ENCODE data around the gene SLC19A2.

The SLC19A2 gene

DNA sequence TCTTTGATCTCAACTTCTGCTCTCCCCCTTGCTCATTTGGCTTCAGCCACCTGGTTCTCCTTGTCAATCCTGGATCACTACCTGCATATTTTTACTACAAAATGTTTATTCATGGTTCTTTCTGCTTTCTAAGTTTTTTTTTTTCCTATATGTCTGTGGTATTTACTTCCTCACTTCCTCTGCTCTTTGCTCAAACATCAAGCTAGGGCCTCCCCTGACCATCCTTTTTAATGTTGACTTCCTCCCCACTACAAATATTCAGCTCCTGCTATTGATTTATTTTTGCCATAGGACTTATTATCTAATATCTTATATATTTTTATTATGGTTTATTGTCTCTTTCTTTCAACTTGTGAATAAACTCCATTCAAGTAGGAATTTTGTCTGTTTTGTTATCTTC lies 14.1 kb upstream of the SLC19A2 start:
- Histone ChIP-seq H4K20me1 (ENCODE audit: insufficient read depth, low read length, poor library complexity, severe bottlenecking) (no peaks in the 10 kb centered on the region), H3K27me3 (ENCODE audit: insufficient read depth, low read length, poor library complexity, severe bottlenecking) (no peaks in the 10 kb centered on the region), H3K4me2 (ENCODE audit: low read depth, low read length, poor library complexity, severe bottlenecking) (peak overlapping the region; percentile 38), H3K4me1 (ENCODE audit: insufficient read depth, low read length, poor library complexity, severe bottlenecking) (peaks cover 26% of the 10 kb centered on the region), H3K4me3 (ENCODE audit: low read length, poor library complexity, severe bottlenecking) (no peak overlapping the region), H2AFZ (ENCODE audit: low read length) (no peak overlapping the region), H3K36me3 (ENCODE audit: insufficient read depth, low read length) (no peaks in the 10 kb centered on the region), H3F3A (ENCODE audit: low read depth) (no peaks in the 10 kb centered on the region), H3K9ac (ENCODE audit: low read depth, low read length, poor library complexity, severe bottlenecking) (no peak overlapping the region), H3K79me2 (ENCODE audit: insufficient read depth, low read length) (no peaks in the 10 kb centered on the region), H3K9me2 (replicated peaks; ENCODE audit: low read depth, low read length) (no peaks in the 10 kb centered on the region), H3K9me3 (ENCODE audit: insufficient read depth, low read depth, low read length) (no peaks in the 10 kb centered on the region)
- TF ChIP-seq EZH2phosphoT487 (IDR thresholded peaks at IDR 0.05; ENCODE audit: borderline replicate concordance): no peak
- TF ChIP-seq, protein P1, sequence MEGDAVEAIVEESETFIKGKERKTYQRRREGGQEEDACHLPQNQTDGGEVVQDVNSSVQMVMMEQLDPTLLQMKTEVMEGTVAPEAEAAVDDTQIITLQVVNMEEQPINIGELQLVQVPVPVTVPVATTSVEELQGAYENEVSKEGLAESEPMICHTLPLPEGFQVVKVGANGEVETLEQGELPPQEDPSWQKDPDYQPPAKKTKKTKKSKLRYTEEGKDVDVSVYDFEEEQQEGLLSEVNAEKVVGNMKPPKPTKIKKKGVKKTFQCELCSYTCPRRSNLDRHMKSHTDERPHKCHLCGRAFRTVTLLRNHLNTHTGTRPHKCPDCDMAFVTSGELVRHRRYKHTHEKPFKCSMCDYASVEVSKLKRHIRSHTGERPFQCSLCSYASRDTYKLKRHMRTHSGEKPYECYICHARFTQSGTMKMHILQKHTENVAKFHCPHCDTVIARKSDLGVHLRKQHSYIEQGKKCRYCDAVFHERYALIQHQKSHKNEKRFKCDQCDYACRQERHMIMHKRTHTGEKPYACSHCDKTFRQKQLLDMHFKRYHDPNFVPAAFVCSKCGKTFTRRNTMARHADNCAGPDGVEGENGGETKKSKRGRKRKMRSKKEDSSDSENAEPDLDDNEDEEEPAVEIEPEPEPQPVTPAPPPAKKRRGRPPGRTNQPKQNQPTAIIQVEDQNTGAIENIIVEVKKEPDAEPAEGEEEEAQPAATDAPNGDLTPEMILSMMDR (conservative IDR thresholded peaks at IDR 0.05; ENCODE audit: low read length): no peak

DNA sequence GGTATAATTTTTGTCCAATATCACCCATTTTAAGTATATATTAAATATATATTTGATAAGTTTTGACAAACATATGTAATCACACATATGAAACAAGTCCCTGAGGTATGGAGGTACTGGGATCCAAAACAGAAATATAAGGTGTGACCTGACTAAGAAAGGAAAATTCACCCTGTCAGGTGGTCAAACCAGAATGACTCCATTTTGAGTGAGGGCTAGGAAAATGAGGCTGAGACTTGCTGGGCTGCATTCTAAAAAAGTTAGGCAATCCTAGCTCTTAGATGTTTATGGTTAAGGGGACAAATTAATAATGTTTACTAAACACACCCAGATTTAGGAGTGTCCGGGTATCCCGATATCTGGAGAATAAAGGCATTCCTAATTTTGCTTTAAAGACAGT lies 11.6 kb upstream of the SLC19A2 start:
- Histone ChIP-seq H4K20me1 (ENCODE audit: insufficient read depth, low read length, poor library complexity, severe bottlenecking) (no peaks in the 10 kb centered on the region), H3K9me2 (replicated peaks; ENCODE audit: low read depth, low read length) (no peaks in the 10 kb centered on the region), H3F3A (ENCODE audit: low read depth) (no peaks in the 10 kb centered on the region), H3K4me2 (ENCODE audit: low read depth, low read length, poor library complexity, severe bottlenecking) (no peak overlapping the region), H3K36me3 (ENCODE audit: insufficient read depth, low read length) (no peaks in the 10 kb centered on the region), H3K27me3 (ENCODE audit: insufficient read depth, low read length, poor library complexity, severe bottlenecking) (no peaks in the 10 kb centered on the region), H3K9ac (ENCODE audit: low read depth, low read length, poor library complexity, severe bottlenecking) (no peak overlapping the region), H3K79me2 (ENCODE audit: insufficient read depth, low read length) (no peaks in the 10 kb centered on the region), H3K4me3 (ENCODE audit: low read length, poor library complexity, severe bottlenecking) (no peak overlapping the region), H2AFZ (ENCODE audit: low read length) (no peak overlapping the region), H3K9me3 (ENCODE audit: insufficient read depth, low read depth, low read length) (no peaks in the 10 kb centered on the region), H3K4me1 (ENCODE audit: insufficient read depth, low read length, poor library complexity, severe bottlenecking) (peaks cover 26% of the 10 kb centered on the region)
- TF ChIP-seq, protein P1 (conservative IDR thresholded peaks at IDR 0.05; ENCODE audit: low read length): no peak
- no peak for TF ChIP-seq EZH2phosphoT487 (IDR thresholded peaks at IDR 0.05; ENCODE audit: borderline replicate concordance)

DNA sequence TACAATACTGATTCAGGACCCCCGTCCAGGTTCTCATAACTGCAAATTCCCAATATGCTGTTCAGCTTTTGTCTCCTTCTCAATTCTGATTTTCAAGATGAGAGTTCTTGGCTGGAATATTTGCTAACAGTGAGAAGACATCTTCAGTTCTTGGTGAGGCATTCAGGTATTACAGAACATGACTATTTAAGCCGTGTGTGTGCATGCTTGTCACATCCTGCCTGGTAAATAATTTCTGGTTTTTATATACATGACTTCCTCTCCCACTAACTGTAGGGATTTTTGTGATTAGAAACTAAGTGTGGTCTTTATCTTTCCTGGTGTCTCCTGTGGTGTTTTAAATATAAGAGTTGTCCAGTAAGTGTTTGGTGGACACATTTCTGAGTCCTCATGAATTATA lies 10.2 kb upstream of the SLC19A2 start:
- H3K9me3 ChIP-seq (ENCODE audit: insufficient read depth, low read depth, low read length): no peaks in the 10 kb centered on the region
- no peaks in the 10 kb centered on the region for H4K20me1 ChIP-seq (ENCODE audit: insufficient read depth, low read length, poor library complexity, severe bottlenecking)
- H3K36me3 ChIP-seq (ENCODE audit: insufficient read depth, low read length): no peaks in the 10 kb centered on the region
- no peaks in the 10 kb centered on the region for H3K27me3 ChIP-seq (ENCODE audit: insufficient read depth, low read length, poor library complexity, severe bottlenecking)
- H3K9ac ChIP-seq (ENCODE audit: low read depth, low read length, poor library complexity, severe bottlenecking): peak overlapping the region; percentile 35
- peak overlapping the region; percentile 66 for H3K4me2 ChIP-seq (ENCODE audit: low read depth, low read length, poor library complexity, severe bottlenecking)
- no peaks in the 10 kb centered on the region for H3K9me2 ChIP-seq (replicated peaks; ENCODE audit: low read depth, low read length)
- peak overlapping the region; percentile 43 for H3K4me3 ChIP-seq (ENCODE audit: low read length, poor library complexity, severe bottlenecking)
- H2AFZ ChIP-seq (ENCODE audit: low read length): peak overlapping the region; percentile 55; the same call in 1 of the 2 replicates
- H3F3A ChIP-seq (ENCODE audit: low read depth): no peaks in the 10 kb centered on the region
- no peaks in the 10 kb centered on the region for H3K79me2 ChIP-seq (ENCODE audit: insufficient read depth, low read length)
- peaks cover 26% of the 10 kb centered on the region for H3K4me1 ChIP-seq (ENCODE audit: insufficient read depth, low read length, poor library complexity, severe bottlenecking)
- TF ChIP-seq EZH2phosphoT487 (IDR thresholded peaks at IDR 0.05; ENCODE audit: borderline replicate concordance): no peak
- TF ChIP-seq, protein P1 (conservative IDR thresholded peaks at IDR 0.05; ENCODE audit: low read length): no peak

All from Loucy (cell line).